Activated CD8-positive, alpha-beta memory T cell treated with anti-CD3 and anti-CD28 coated beads for 24 hours (primary cell): Measurements from ENCODE around the gene ZMIZ2.
"Not testable (repeated sequence)": the region's sequence is repeated elsewhere in the genome, so short reads cannot be mapped to it uniquely, and the experiment has no call there.

Experiments
- DNase-seq: peaks from one replicate; pipeline ENCODE4 v3.0.0-alpha.2; 2020

ZMIZ2 gene, protein sequence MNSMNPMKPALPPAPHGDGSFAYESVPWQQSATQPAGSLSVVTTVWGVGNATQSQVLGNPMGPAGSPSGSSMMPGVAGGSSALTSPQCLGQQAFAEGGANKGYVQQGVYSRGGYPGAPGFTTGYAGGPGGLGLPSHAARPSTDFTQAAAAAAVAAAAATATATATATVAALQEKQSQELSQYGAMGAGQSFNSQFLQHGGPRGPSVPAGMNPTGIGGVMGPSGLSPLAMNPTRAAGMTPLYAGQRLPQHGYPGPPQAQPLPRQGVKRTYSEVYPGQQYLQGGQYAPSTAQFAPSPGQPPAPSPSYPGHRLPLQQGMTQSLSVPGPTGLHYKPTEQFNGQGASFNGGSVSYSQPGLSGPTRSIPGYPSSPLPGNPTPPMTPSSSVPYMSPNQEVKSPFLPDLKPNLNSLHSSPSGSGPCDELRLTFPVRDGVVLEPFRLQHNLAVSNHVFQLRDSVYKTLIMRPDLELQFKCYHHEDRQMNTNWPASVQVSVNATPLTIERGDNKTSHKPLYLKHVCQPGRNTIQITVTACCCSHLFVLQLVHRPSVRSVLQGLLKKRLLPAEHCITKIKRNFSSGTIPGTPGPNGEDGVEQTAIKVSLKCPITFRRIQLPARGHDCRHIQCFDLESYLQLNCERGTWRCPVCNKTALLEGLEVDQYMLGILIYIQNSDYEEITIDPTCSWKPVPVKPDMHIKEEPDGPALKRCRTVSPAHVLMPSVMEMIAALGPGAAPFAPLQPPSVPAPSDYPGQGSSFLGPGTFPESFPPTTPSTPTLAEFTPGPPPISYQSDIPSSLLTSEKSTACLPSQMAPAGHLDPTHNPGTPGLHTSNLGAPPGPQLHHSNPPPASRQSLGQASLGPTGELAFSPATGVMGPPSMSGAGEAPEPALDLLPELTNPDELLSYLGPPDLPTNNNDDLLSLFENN

DNA sequence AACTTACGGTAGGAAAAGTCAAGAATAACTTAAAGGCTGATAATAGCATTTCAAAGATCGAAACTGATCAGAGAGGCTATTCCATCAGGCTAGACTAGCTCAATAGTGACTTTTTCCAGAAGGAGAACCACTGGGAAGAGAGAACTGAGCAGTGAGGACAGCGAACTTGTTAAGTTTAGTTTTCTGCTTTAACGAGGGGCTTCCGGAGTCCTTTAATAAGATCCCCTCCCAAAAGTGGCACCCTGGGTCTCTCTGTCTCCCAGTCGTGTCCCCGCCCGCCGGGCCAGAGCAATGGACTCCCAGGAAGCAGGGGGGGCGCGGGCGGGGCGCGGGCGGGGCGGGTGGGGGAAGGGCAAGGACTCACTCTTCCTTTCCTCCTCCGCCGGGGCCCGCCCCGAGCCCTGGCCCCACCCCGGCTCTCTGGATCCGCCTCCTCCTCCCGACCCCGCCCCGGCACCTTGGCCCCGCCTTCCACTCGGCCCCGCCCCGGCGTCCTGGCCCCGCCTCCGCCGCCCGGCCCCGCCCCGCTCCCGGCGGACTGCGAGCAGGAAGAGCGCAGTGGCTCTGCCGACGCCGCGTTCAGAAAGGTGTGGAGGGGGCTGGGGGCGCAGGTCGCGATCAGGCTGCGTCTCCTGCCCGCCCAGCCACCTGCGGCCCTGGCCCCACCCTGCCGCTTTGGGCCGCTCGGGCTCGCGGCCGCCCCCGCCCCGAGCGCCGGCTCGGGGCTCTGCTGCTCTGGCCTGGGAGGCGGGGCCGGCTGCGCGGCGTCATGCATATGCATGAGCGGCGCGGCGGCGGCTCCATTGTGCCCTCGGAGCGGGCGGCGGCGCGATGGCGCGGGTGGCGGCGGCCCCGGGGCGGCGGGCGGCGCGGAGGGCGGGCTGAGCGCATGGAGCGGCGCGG lies at the start of gene ZMIZ2:
Gene ZMIZ2 (plus strand): TSS at position 803 of the 903 bp plus-strand sequence. CDS start 7,403 bp downstream, outside the sequence.
- peak; percentile 99 for DNase-seq

DNA sequence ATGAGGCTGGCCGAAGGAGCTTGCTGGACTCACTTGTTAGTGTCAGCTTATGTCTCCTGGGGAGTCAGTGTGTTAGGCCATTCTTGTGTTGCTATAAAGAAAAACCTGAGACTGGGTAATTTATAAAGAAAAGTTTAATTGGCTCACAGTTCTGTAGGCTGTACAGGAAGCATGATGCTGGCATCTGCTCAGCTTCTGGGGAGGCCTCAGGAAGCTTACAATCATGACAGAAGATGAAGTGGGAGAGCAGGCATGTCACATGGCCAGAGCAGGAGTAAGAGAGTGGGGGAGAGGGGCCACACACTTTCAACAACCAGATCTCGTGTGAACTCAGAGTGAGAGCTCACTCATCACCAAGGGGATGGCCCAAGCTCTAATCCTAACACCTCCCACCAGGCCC lies 49.0 kb upstream of the ZMIZ2 start:
- not testable (repeated sequence) for DNase-seq

DNA sequence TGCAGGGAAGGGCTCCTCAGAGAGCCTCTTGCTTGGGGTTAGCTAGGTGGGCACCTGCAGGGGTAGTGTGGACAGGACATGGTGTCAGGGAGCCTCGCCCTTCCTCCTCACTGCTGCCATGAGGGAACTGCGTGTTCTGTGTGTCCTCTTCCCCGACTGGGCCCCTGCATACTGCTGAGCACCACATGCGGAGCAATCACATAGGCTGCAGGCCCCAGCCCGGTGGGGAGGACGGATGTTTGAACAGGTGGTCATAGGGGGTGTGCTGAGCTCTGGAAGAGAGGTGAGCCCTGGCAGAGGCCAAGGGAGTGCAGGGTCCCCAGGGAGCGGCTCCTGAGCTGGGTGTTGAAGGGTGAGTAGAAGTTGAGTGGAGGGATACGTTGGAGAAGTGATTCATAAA lies 48.3 kb upstream of the ZMIZ2 start:
- DNase-seq: no peak

DNA sequence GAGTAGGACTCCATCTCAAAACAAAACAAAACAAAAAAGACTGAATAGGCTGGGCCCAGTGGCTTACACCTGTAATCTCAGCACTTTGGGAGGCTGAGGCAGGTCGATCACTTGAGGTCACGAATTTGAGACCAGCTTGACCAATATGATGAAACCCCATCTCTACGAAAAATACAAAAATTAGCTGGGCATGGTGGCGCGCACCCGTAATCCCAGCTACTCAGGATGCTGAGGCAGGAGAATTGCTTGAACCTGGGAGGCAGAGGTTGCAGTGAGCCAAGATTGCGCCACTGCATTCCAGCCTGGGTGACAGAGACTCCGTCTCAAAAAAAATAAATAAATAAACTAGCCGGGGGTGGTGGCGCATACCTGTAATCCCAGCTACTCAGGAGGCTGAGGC lies 45.3 kb upstream of the ZMIZ2 start:
- DNase-seq: not testable (repeated sequence)

DNA sequence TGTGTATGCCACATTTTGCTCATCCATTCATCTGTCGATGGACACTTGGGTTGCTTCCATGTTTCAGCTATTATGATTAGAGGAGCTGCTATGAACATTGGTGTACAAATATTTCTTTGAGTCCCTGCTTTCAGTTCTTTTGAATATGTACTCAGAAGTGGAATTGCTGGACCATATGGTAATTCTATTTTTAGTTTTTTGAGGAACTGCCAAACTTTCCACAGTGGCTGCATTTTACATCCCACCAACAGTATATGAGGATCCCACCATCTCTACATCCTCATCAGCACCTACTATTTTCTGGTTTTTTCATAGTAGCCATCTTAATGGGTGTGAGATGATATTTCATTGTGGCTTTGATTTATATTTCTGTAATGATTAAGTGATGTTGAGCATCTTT lies 44.7 kb upstream of the ZMIZ2 start:
- no peak for DNase-seq

DNA sequence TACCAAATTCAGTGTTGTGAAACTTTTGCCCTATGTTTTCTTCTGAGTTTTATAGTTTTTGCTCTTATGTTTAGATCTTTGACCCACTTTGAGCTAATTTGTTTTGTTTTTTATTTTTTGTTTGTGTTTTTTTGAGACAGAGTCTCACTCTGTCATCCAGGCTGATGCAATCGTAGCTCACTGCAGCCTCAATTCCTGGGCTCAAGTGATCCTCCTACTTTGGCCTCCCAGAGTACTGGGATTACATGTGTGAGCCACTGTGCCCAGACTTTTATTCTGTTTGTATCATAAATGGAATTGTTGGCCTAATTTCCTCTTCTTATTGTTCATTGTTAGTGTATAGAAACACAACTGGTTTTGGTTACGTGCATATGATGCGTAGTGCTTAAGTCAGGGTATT lies 43.2 kb upstream of the ZMIZ2 start:
- DNase-seq: no peak

DNA sequence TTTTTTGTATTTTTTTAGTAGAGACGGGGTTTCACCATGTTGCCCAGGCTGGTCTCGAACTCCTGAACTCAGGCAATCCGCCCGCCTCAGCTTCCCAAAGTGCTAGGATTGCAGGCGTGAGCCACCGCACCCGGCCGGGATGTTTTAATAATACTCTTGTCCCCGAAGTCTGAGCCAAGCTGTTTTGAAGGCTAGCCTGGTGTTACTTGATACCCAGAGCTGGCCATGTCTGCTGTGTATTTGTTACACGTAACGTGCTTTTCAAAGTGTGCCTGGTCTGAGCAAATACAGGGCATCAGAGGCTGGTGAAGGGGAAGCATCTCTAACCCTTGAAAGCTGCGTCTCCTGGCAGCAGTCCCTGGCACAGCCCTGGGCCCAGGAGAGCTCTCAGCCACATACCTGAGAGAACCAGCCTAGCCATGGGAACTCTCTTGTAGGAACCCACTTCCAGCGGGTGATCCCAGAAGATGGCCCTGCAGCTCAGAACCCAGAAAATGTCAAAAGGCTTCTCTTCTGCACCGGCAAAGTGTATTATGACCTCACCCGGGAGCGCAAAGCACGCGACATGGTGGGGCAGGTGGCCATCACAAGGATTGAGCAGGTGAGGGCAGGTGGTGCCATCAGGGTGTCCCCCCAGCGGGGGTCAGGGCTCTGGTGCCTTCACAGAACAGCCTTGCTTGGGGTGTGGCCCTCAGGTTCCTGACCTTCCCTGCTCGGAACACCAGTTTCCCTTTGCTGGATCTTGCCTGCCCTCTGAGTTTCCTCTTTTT lies 41.7 kb upstream of the ZMIZ2 start:
- no peak for DNase-seq

DNA sequence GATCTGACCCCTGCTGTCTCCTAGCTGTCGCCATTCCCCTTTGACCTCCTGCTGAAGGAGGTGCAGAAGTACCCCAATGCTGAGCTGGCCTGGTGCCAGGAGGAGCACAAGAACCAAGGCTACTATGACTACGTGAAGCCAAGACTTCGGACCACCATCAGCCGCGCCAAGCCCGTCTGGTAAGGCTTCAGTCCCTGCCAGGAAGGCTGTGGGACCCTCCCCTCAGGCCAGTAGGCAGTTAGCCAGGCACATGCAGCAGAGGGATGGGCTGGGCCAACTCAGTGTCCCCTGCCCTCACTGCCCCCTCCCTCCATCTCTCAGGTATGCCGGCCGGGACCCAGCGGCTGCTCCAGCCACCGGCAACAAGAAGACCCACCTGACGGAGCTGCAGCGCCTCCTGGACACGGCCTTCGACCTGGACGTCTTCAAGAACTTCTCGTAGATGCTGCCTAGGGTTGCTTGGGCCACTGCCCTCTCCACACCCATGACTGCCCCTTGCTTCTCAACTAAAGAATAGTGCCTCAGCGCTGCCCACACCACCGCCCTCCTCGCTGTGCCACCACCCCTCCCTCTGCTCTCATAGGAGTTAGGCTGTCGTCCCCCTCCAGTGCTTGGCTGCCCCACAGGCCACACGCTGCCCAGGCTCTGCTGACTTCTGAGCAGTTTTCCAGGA lies 41.0 kb upstream of the ZMIZ2 start:
- no peak for DNase-seq

DNA sequence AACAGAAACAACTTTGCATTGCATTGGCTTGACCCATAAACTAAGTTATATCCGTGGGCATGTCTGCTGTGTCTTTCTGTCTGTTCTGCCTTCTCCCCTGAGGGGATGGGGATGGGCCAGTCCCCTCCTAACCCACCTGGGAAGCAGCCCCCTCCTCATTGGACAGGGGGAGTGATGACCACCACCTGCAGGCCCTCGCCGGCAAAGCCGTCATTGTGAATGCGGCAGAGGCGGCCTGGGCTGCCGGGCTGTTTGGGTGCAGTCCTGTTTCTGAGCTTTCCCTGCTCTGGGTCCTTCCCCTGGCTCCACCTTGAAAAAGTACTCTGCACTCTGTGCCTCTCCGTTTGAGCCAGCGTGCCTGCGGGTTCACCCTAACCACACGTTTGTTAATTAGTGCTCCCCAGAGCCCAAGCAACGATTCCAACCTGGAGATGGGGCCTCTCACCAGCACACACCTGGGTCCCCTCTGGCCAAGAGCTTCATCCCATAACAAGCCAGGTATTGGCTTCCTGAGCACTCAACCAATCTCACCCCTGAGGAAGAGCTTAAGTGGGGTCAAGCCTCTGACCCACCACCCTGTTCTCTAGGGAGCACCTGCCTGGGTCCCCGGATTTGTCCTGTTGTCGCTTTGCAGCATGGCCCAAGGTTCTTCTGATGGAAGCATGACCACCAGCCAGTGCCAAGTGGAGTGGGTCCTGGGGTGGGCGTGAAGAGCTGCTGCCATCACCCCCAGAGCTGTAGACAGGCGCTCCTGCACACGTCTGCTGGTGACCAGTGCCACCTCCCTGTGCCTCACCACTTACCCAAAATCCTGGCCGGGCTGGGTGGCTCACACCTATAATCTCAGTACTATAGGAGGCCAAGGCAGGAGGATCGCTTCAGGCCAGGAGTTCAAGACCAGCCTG lies 39.4 kb upstream of the ZMIZ2 start:
- DNase-seq: no peak

DNA sequence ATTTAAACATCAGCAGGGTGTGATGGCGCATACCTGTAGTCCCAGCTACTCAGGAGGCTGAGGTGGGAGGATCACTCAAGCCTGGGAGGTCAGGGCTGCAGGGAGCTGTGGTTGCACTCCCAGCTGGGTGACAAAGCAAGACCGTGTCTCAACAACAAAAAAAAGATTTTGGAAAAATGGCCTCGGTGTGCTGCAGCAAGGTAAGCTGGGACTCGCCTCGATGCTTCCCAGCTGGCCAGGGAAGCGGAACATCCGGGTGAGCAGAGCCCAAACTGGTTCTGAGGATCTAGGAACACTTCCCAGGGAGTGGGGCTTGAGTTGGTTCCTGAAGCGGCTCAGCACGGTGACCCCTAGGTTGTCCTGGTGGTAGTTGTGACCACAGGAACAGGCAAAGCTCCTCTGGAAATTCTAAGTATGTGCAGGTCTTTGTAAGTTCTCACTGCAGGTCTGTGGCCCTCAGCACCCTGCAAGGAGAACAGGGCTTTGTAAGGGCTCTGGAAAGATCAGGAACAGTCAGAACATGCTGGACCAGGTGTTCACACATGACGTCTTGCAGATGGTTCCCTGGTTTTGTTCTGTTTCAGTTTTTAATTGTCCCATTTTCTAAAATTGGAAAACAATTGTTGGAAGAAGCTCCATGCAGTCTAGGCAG lies 38.6 kb upstream of the ZMIZ2 start:
- no peak for DNase-seq

DNA sequence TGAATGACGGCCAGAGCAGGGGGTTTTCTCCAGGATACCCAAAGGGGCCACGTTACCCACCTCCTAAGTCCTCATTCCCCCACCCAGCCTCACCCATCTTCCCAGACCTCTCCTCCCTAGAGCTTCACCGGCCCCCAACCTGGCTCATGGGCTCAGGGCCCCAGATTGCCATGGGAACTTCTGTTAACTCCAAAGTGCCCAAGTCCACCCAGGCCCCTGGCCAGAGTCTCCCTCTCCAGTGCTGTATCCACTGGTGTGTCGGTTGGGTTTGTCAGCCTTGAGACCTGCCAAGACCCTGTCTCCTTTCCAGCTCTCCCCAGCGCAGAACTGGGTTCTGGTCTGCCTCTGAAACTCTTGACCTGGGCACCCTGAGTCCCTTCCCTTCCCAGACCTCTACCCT lies 37.1 kb upstream of the ZMIZ2 start:
- DNase-seq: no peak

DNA sequence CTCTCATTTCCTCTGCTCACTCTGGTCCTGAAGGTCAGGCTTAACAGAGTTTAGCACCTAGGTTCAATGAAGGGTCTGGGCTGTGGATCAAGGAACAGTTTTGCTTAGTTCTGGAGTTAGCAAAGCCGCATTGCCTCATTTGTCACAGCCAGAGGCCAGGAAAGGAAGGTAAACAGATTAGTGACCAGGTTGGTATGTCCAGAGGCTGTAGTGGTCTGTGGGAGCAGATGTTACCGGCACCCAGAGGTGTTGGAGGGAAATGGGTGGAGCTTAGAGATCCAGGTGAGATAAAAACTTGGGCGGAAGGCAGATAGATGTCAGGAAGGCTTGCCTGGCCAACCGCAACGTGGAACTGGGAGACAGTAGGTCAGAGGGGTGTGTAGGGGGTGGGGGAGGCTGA lies 36.6 kb upstream of the ZMIZ2 start:
- no peak for DNase-seq

DNA sequence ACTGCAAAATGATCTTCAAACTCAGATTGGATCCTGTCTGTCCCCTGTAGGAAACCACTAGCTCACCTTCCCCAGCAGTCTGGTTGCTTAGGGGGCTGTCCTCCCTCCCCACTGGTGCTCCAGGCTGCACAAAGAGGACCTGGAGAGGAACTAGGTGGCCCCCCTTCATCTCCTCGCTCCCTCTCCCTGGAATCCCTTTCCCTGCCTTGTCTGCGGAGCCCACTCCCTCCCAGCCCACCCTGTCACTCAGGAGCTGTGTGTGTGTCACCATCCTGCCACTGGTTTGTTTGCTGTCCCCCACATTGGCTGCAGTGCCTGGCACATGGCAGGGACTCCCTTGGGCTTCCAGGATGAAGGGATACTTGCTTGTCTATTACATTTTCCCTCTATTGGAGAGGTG lies 35.5 kb upstream of the ZMIZ2 start:
- no peak for DNase-seq

DNA sequence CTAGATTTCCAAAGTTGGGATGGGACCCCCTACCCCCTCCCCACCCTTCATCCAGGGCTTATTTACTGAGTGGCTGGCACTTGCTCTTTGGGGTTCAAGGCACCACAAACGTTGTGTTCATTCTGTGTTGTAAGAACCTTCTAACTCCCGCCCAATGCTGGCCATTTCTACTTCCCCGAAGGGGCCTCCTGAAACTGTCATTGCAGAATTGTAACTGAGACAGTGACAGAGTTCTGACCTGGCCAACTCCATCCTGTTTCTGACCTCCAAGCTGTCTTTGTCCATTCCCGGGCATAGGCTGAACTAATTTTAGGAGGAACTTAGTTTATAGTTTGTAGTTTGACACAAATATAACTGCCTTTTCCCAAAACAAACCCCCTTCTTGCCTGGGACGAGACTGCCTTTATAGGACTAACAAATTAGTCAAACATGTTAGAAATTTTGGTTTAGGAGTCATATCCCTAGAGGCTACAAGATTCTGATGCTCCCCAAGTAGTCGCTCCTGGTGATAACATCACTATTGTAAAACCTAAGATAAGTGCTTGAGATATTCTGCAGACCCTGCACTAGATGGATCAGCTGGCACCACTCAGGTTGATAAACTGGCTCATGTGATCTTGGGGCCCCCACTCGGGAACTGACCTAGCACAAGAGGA lies 34.8 kb upstream of the ZMIZ2 start:
- DNase-seq: no peak

DNA sequence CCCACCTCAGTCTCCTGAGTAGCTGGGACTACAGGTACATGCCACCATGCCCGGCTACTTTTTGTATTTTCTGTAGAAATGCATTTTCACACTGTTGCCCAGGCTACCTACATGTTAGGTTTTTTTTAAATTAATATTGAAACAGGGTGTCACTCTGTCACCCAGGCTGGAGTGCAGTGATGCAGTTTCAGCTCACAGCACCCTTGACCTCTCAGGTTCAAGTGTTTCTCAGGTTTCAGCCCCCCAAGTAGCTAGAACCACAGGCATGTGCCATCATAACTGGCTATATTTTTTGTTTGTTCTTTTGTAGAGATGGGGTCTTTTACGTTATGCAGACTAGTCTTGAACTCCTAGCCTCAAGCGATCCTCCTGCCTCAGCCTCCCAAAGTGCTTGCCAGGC lies 32.4 kb upstream of the ZMIZ2 start:
- DNase-seq: no peak

DNA sequence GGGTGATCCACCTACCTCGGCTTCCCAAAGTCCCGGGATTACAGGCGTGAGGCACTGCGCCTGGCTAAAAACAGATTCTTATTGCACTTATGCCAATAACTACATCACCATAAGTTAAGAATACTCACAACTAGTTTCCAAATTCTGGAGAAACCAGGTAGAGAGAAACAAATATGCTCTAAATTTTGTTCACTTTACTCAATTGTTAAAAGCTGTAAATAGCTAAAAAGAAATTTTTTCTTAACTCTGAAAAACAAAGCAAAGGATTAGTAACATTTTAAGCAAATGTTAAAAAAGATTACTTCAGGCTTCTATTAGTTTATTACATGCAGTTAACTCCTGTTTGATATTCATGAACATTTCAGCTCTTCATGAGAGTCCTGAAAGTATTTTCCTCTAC lies 28.3 kb upstream of the ZMIZ2 start:
- DNase-seq: no peak

DNA sequence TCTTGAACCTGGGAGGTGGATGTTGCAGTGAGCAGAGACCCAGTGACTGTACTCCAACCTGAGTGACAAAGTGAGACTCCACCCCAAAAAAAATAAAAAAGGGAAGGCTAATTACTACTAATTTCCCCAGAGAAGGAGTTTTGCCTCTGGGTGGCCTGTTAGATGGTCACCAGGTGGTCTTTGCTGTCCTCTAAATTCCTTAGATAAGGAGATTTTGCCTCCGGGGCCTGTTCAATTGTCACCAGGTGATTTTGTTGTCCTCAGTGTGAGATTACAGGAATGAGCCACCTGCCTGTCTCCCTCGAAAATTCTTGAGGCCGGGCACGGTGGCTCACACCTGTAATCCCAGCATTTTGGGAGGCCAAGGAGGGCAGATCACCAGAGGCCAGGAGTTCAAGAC lies 24.4 kb upstream of the ZMIZ2 start:
- no peak for DNase-seq

DNA sequence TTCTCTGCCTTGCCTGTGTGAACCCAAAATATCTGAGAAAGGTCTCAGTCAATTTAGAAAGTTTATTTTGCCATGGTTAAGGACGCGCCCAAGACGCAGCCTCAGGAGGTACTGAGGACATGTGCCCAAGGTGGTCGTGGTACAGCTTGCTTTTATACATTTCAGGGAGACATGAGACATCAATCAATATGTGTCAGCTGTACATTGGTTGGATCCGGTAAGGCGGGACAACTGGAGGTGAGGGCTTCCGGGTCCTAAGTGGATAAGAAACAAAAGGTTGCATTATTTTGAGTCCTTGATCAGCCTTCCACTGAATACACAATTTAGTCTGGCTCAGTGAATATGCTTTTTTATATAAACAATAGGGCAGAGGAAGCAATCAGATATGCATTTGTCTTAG lies 22.4 kb upstream of the ZMIZ2 start:
- not testable (repeated sequence) for DNase-seq
